Osteocyte (in vitro differentiated cells): ENCODE data around the gene ST6GALNAC2. TPM values are rescaled to one million over a fixed set of nuclear protein-coding genes. Genes with fewer than 3 reads are reported as not detected.
"Not testable (repeated sequence)": the region's sequence is repeated elsewhere in the genome, so short reads cannot be mapped to it uniquely, and the experiment has no call there.

ENCODE experiments used
- DNase-seq: peaks from one replicate; pipeline ENCODE4 v3.0.0; 2021; ENCODE audit warnings: mixed read lengths; ENCODE audit not compliant: unreplicated experiment; ENCODE audit errors: extremely low spot score
- H3K27ac Mint-ChIP-seq: one replicate; pipeline ENCODE4 v1.8.0; 2021; ENCODE audit warnings: mild to moderate bottlenecking, mixed read lengths; ENCODE audit not compliant: unreplicated experiment
- H3K27me3 Mint-ChIP-seq: one replicate; pipeline ENCODE4 v1.8.0; 2021; ENCODE audit warnings: mixed read lengths; ENCODE audit not compliant: unreplicated experiment
- H3K36me3 Mint-ChIP-seq: one replicate; pipeline ENCODE4 v1.8.0; 2021; ENCODE audit warnings: mixed read lengths; ENCODE audit not compliant: unreplicated experiment
- H3K4me1 Mint-ChIP-seq: one replicate; pipeline ENCODE4 v1.8.0; 2021; ENCODE audit warnings: mixed read lengths; ENCODE audit not compliant: unreplicated experiment
- H3K4me3 Mint-ChIP-seq: one replicate; pipeline ENCODE4 v1.8.0; 2021; ENCODE audit warnings: mild to moderate bottlenecking, moderate library complexity, mixed read lengths; ENCODE audit not compliant: unreplicated experiment
- H3K9me3 Mint-ChIP-seq: one replicate; pipeline ENCODE4 v1.8.0; 2021; ENCODE audit warnings: mixed read lengths; ENCODE audit not compliant: unreplicated experiment
- total RNA-seq: library from RNA; stranded (reverse); gene quantifications from 2 replicates; pipeline ENCODE4 v1.2.1, GENCODE V29; 2021
- TF ChIP-seq, protein P1 (sequence below): fragments of 200-600 bp; sonication (generic); IDR thresholded peaks from 2 replicates; pipeline ENCODE4 v1.5.0; 2021; ENCODE audit warnings: antibody characterized with exemption, mild to moderate bottlenecking, moderate library complexity

The ST6GALNAC2 gene
- total RNA-seq, 1 donor from 2014 or later = 3.3 TPM

GRCh38 chr17:76617838-76618237 is 32.2 kb upstream of the ST6GALNAC2 start:
- DNase-seq = no peak
- Mint-ChIP-seq H3K27me3 (peaks cover 11% of the 10 kb centered on the region), H3K27ac (no peak overlapping the region), H3K4me1 (no peaks in the 10 kb centered on the region), H3K9me3 (no peaks in the 10 kb centered on the region), H3K36me3 (no peaks in the 10 kb centered on the region), H3K4me3 (no peak overlapping the region)
- TF ChIP-seq, protein P1, sequence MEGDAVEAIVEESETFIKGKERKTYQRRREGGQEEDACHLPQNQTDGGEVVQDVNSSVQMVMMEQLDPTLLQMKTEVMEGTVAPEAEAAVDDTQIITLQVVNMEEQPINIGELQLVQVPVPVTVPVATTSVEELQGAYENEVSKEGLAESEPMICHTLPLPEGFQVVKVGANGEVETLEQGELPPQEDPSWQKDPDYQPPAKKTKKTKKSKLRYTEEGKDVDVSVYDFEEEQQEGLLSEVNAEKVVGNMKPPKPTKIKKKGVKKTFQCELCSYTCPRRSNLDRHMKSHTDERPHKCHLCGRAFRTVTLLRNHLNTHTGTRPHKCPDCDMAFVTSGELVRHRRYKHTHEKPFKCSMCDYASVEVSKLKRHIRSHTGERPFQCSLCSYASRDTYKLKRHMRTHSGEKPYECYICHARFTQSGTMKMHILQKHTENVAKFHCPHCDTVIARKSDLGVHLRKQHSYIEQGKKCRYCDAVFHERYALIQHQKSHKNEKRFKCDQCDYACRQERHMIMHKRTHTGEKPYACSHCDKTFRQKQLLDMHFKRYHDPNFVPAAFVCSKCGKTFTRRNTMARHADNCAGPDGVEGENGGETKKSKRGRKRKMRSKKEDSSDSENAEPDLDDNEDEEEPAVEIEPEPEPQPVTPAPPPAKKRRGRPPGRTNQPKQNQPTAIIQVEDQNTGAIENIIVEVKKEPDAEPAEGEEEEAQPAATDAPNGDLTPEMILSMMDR = no peak

DNA sequence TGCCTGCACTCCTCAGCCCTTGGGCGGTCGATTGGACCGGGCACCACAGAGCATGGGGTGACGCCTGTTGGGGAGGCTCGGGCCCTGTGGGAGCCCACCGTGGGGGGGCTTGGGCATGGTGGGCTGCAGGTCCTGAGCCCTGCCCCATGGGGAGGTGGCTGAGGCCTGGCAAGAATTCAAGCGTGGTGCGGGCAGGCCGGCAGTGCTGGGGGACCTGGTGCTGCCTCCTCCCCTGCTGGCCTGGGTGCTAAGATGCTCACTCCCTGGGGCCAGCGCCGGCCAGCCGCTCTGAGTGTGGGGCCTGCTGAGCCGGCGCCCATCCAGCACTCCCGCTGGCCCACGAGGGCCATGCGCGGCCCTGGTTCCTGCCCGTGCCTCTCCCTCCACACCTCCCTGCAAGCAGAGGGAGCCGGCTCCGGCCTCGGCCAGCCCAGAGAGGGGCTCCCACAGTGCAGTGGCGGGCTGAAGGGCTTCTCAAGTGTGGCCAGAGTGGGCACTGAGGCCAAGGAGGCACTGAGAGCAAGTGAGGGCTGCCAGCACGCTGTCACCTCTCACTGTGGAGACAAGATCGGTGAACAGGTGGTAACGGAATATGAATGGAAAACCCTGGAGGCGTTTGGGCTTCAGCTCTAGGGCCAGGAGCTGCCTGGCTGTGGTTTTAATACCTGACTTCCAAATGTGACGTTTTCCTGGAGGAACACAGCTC is 29.4 kb upstream of the ST6GALNAC2 start:
- Mint-ChIP-seq H3K4me1 (no peaks in the 10 kb centered on the region), H3K9me3 (no peaks in the 10 kb centered on the region), H3K36me3 (no peaks in the 10 kb centered on the region), H3K27me3 (peaks cover 18% of the 10 kb centered on the region), H3K27ac (no peak overlapping the region), H3K4me3 (no peak overlapping the region)
- no peak for DNase-seq
- TF ChIP-seq, protein P1 = no peak

DNA sequence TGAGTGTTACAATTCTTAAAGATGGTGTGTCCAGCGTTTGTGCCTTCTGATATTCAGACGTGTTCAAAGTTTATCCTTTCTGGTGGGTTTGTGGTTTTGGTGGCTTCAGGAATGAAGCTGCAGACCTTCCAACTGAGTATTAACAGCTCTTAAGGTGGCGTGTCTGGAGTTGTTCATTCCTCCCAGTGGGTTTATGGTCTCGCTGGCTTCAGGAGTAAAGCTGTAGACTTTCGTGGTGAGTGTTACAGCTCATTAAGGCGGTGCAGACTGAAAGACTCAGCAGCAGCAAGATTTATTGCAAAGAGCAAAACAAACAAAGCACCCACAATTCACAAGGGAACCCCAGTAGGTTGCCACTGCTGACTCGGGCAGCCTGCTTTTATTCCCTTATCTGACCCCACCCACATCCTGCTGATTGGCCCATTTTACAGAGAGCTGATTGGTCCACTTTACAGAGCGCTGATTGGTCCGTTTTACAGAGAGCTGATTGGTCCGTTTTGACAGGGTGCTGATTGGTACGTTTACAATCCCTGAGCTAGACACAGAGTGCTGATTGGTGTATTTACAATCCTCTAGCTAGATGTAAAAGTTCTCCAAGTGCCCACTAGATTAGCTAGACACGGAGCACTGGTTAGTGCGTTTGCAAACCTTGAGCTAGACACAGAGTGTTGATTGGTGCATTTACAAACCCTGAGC is 28.6 kb upstream of the ST6GALNAC2 start:
- H3K9me3 Mint-ChIP-seq, H3K4me3 Mint-ChIP-seq: not testable (repeated sequence)

GRCh38 chr17:76612977-76613851 is 27.6 kb upstream of the ST6GALNAC2 start:
- Mint-ChIP-seq H3K36me3 (no peaks in the 10 kb centered on the region), H3K4me1 (no peaks in the 10 kb centered on the region), H3K4me3 (no peak overlapping the region), H3K9me3 (no peaks in the 10 kb centered on the region), H3K27me3 (peaks cover 13% of the 10 kb centered on the region), H3K27ac (no peak overlapping the region)
- no peak for DNase-seq
- TF ChIP-seq, protein P1 = no peak

More for the DNA sequence above, 28.6 kb upstream of the ST6GALNAC2 start:
- H3K27me3 Mint-ChIP-seq = peaks cover 18% of the 10 kb centered on the region
- not testable (repeated sequence) for H3K27ac Mint-ChIP-seq, DNase-seq, H3K4me1 Mint-ChIP-seq, H3K36me3 Mint-ChIP-seq

DNA sequence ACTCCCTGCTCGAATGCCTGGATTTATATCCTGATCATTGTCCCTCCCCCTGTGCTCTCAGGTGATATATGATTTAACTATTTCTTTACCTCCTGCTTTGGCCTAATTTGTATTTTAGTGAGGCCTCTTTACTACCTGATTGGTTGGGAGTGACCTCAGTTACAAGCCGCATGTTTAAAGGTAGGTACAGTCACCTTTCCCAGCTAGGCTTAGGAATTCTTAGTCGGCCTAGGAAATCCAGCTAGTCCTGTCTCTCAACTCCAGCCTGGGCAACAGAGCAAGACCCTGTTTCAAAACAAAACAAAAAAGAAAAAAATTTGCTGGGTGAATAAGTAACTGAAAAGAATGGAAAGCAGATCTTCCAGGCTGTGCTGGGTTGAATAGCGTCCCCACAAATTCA is 26.8 kb upstream of the ST6GALNAC2 start:
- no peaks in the 10 kb centered on the region for H3K4me1 Mint-ChIP-seq
- H3K4me3 Mint-ChIP-seq = no peak overlapping the region
- H3K9me3 Mint-ChIP-seq = no peaks in the 10 kb centered on the region
- H3K27ac Mint-ChIP-seq = no peak overlapping the region
- peaks cover 8% of the 10 kb centered on the region for H3K27me3 Mint-ChIP-seq
- DNase-seq = no peak
- TF ChIP-seq, protein P1 = no peak
- no peaks in the 10 kb centered on the region for H3K36me3 Mint-ChIP-seq
